ENCODE results near the gene ANTXR1. TPM values are rescaled to one million over a fixed set of nuclear protein-coding genes. Genes with fewer than 3 reads are reported as not detected.

Gene ANTXR1
- total RNA-seq, 1 donor from 2014 or later = 7.8 TPM

DNA sequence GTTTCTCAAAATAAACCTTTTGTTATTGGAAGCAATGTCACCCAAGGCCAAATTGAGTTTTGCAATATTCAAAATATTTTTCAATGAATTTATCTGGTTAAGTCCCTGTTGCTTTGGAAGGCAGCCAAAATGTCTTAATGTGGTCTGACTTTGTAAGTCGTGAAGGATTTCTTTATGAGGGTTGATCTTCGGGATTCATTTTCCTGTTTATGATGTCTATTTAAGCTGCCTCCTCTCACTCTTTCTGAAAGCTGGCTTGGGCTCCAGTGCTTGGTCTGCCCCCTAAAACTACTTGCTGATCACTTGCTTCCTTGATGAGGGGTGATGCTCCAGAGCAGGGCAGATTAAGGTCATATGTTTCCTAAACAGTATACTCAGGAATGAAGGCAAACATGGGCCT, 141.1 kb downstream of the ANTXR1 start:
- TF ChIP-seq, protein P1, sequence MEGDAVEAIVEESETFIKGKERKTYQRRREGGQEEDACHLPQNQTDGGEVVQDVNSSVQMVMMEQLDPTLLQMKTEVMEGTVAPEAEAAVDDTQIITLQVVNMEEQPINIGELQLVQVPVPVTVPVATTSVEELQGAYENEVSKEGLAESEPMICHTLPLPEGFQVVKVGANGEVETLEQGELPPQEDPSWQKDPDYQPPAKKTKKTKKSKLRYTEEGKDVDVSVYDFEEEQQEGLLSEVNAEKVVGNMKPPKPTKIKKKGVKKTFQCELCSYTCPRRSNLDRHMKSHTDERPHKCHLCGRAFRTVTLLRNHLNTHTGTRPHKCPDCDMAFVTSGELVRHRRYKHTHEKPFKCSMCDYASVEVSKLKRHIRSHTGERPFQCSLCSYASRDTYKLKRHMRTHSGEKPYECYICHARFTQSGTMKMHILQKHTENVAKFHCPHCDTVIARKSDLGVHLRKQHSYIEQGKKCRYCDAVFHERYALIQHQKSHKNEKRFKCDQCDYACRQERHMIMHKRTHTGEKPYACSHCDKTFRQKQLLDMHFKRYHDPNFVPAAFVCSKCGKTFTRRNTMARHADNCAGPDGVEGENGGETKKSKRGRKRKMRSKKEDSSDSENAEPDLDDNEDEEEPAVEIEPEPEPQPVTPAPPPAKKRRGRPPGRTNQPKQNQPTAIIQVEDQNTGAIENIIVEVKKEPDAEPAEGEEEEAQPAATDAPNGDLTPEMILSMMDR (conservative IDR thresholded peaks at IDR 0.05; ENCODE audit: low read depth, low read length) = no peak
- no peak overlapping the region for H3K4me3 ChIP-seq (ENCODE audit: low read depth, low read length)
- no peak for DNase-seq (ENCODE audit: low read depth)

DNA sequence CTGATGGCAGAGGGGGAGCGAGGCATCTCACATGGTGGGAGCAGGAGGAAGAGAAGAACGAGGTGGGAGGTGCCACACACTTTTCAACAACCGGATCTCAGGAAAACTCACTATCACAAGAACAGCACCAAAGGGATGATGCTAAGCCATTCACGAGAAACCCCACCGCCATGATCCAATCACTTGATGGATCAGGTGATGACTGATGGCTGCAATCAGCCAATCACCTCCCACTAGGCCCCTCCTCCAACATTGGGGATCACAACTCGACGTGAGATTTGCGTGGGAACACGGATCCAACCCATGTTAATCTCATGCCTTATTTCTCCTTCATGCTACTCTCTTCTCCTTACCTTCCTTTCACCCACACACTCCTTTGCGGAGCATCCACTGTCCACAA, 143.6 kb downstream of the ANTXR1 start:
- TF ChIP-seq, protein P1 (conservative IDR thresholded peaks at IDR 0.05; ENCODE audit: low read depth, low read length) = no peak
- no peak for DNase-seq (ENCODE audit: low read depth)
- no peak overlapping the region for H3K4me3 ChIP-seq (ENCODE audit: low read depth, low read length)

DNA sequence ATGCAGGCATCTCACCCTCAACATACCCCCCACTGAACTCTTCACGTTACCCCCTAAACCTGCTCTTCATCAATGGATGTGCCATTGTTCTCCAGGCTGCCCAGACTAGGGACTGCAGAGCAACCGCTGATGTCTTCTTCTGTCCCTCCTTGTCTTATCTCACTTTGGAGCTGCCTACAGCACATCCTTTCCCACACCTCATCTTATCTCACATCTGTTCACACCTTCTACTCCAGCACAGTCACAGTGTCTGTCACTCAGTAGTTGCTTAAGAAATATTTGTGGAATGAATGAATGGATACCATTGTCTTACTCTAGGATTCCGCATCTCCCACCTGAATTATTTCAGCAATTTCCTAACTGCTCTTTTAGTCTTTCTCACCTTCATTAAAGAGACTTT, 144.5 kb downstream of the ANTXR1 start:
- TF ChIP-seq, protein P1 (conservative IDR thresholded peaks at IDR 0.05; ENCODE audit: low read depth, low read length) = no peak
- no peak for DNase-seq (ENCODE audit: low read depth)
- H3K4me3 ChIP-seq (ENCODE audit: low read depth, low read length) = no peak overlapping the region

DNA sequence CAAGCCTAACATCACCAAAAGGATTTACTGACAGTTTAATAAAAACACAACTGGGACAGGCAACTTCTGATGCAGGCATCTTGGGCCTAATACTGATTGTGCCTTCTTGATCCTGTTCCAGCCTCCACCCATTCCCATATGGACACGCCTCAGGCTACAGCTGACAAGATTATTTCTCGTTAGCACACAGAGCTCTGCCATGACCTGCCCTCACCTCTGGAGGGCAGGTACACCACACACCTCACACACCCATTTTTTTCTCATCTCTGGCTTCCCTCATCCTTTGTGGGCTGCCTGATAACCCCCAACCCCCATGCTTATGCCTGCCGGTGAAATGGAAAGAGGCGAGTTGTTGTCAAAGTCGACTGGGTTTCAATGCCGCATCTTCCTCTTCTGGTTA, 147.0 kb downstream of the ANTXR1 start:
- TF ChIP-seq, protein P1 (conservative IDR thresholded peaks at IDR 0.05; ENCODE audit: low read depth, low read length) = peak; percentile 29
- DNase-seq (ENCODE audit: low read depth) = no peak
- no peak overlapping the region for H3K4me3 ChIP-seq (ENCODE audit: low read depth, low read length)

DNA sequence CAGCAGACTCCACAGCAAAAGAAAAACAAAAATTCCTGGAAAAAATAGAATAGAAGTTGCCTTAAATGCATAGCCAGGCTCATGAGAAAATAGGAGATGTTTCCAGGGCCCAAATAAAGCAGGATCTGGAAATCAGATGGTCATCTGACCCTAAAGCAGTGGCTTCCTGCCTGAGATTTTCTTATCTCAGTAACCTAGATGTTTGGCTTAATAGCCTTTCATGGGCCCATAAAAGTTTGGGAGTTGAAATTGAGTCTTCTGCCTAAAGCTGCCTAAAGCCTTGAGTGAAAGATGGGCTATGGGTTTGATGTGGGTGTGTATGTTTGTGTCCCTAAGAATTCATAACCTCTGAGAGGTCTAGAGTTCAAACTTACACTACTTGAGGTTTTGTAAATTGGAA, 149.1 kb downstream of the ANTXR1 start:
- no peak for DNase-seq (ENCODE audit: low read depth)
- H3K4me3 ChIP-seq (ENCODE audit: low read depth, low read length) = no peak overlapping the region
- TF ChIP-seq, protein P1 (conservative IDR thresholded peaks at IDR 0.05; ENCODE audit: low read depth, low read length) = no peak

DNA sequence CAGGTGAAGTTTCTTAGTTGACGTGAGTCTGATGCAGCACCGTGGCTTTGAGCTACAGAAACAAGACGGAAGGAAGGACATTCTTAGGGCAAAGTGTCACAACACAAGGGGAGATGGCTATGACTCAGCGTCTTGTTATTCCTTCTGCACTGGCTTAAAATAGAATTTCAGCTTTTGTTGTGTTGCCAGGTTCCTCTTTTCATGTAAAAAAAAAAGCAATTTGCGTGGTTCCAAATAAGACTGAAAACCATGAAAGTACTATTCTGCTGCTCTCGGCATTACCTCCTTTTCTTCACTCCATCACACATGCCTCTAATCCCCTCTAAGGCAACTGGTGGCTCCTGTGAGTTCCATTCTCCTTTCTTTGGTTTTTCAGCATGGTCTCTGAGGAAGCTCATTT, 150.1 kb downstream of the ANTXR1 start:
- DNase-seq (ENCODE audit: low read depth) = peak; percentile 48
- no peak overlapping the region for H3K4me3 ChIP-seq (ENCODE audit: low read depth, low read length)
- TF ChIP-seq, protein P1 (conservative IDR thresholded peaks at IDR 0.05; ENCODE audit: low read depth, low read length) = no peak

DNA sequence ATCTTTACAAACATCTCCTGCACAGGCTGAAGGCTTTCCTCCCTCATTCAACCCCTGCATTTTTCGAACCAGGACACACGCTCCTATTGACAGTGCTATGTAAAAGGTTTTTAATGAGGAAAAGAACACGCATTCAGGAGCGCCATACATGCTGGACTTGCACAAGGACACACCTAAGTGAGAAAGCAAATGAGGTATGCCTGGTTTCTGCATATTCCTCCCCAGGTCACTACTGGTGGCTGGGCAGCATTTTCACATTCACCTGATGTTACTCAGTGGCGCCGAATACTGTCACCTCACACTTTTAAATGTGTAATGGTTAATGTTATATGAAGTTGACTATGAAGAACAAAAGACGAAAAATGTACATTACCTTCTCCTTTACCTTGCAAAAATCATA, 150.6 kb downstream of the ANTXR1 start:
- no peak for DNase-seq (ENCODE audit: low read depth)
- TF ChIP-seq, protein P1 (conservative IDR thresholded peaks at IDR 0.05; ENCODE audit: low read depth, low read length) = no peak
- no peak overlapping the region for H3K4me3 ChIP-seq (ENCODE audit: low read depth, low read length)

Data from epithelial cell of proximal tubule (primary cell).